ENCODE measurements around the gene ACTN3.

GRCh38 chr11:66549696-66550095 lies 3.0 kb downstream of the ACTN3 start:
- TF ChIP-seq, protein P1, sequence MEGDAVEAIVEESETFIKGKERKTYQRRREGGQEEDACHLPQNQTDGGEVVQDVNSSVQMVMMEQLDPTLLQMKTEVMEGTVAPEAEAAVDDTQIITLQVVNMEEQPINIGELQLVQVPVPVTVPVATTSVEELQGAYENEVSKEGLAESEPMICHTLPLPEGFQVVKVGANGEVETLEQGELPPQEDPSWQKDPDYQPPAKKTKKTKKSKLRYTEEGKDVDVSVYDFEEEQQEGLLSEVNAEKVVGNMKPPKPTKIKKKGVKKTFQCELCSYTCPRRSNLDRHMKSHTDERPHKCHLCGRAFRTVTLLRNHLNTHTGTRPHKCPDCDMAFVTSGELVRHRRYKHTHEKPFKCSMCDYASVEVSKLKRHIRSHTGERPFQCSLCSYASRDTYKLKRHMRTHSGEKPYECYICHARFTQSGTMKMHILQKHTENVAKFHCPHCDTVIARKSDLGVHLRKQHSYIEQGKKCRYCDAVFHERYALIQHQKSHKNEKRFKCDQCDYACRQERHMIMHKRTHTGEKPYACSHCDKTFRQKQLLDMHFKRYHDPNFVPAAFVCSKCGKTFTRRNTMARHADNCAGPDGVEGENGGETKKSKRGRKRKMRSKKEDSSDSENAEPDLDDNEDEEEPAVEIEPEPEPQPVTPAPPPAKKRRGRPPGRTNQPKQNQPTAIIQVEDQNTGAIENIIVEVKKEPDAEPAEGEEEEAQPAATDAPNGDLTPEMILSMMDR (conservative IDR thresholded peaks at IDR 0.05; ENCODE audit: low read length), result no peak
- TF ChIP-seq EZH2phosphoT487 (IDR thresholded peaks at IDR 0.05; ENCODE audit: borderline replicate concordance), result no peak
